ENCODE results near the gene ACAT1. TPM values are rescaled to one million over a fixed set of nuclear protein-coding genes. Genes with fewer than 3 reads are reported as not detected.
"Not testable (repeated sequence)": the region's sequence is repeated elsewhere in the genome, so short reads cannot be mapped to it uniquely, and the experiment has no call there.

The ACAT1 gene
- total and polyA plus RNA-seq, 4 donors: 47.6 to 88.0 (median 52.7) TPM

DNA sequence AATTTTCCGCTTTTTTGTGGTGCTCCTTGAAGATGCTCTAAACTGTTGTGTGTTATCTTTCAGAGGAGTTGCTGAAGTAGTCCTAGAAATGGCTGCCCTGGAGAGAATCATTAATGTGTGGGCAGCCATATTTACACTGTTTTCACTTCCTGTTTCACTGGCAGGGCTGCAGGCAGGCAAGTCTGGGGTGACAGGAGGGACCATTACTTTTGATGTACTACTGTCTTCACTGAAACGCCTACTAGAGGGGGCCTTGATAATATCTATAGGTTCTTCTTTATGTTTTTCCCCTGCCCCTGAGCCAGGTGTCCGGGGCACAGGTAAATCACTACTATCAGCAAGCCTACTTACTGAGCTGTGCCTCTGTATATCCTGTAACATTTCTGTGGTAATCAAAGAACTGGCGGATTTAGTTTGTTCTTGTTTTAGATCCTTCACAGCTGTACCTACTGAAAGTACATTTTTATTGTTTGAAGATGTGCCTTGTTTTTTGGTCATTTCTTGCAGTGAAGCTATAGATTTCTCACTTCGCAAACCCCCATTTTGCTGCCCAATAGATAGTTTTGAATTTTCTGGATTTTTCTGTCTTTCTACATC lies 39.7 kb downstream of the ACAT1 start:
- Histone ChIP-seq H3K9me3 (ENCODE audit: control insufficient read depth in 4 of 4, insufficient read depth in 3 of 4, low read length in 3 of 4) (no peaks in the 10 kb centered on the region), H3K4me3 (no peak overlapping the region), H3K9ac (ENCODE audit: insufficient read depth in 1 of 2, low read length in 2 of 2) (no peak overlapping the region), H3K4me1 (ENCODE audit: control insufficient read depth in 5 of 5, insufficient read depth in 5 of 5, low read length in 5 of 5) (peaks cover 0 to 5% (median 0%) of the 10 kb centered on the region in 5 donors), H3K27me3 (ENCODE audit: control insufficient read depth in 3 of 3, insufficient read depth in 3 of 3, low read length in 2 of 3) (no peaks in the 10 kb centered on the region), H3K27ac (ENCODE audit: low read depth in 1 of 2, low read length in 1 of 2) (no peak overlapping the region), H3K36me3 (ENCODE audit: control insufficient read depth in 4 of 4, insufficient read depth in 4 of 4, low read length in 4 of 4) (peaks cover 10 to 42% (median 27%) of the 10 kb centered on the region in 4 donors)
- TF ChIP-seq, protein P1, sequence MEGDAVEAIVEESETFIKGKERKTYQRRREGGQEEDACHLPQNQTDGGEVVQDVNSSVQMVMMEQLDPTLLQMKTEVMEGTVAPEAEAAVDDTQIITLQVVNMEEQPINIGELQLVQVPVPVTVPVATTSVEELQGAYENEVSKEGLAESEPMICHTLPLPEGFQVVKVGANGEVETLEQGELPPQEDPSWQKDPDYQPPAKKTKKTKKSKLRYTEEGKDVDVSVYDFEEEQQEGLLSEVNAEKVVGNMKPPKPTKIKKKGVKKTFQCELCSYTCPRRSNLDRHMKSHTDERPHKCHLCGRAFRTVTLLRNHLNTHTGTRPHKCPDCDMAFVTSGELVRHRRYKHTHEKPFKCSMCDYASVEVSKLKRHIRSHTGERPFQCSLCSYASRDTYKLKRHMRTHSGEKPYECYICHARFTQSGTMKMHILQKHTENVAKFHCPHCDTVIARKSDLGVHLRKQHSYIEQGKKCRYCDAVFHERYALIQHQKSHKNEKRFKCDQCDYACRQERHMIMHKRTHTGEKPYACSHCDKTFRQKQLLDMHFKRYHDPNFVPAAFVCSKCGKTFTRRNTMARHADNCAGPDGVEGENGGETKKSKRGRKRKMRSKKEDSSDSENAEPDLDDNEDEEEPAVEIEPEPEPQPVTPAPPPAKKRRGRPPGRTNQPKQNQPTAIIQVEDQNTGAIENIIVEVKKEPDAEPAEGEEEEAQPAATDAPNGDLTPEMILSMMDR (IDR thresholded peaks at IDR 0.05; ENCODE audit: control extremely low read depth, extremely low read depth): no peak
- WGBS, 2 donors: 90 to 95% methylated on average over 5 of the region's 5 CpGs
- DNase-seq (no peak), ATAC-seq (ENCODE audit: insufficient read depth, low FRiP score) (no peak)

DNA sequence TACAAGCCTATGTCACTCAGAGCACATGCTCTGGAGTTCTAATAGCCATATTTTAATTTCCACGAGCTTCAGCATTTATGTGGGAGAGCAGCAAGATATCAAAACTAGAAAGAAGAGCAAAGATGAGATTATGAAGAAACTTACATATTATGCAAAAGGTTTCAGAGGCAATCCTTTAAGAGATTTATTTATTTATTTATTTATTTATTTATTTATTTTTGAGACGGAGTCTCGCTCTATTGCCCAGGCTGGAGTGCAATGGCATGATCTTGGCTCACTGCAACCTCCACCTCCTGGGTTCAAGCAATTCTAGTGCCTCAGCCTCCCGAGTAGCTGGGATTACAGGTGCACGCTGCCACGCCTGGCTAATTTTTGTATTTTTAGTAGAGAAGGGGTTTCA lies 41.5 kb downstream of the ACAT1 start:
- not testable (repeated sequence) for ATAC-seq (ENCODE audit: insufficient read depth, low FRiP score); H3K9me3 ChIP-seq (ENCODE audit: control insufficient read depth in 4 of 4, insufficient read depth in 3 of 4, low read length in 3 of 4); H3K4me3 ChIP-seq; H3K27me3 ChIP-seq (ENCODE audit: control insufficient read depth in 3 of 3, insufficient read depth in 3 of 3, low read length in 2 of 3); H3K27ac ChIP-seq (ENCODE audit: low read depth in 1 of 2, low read length in 1 of 2); H3K4me1 ChIP-seq (ENCODE audit: control insufficient read depth in 5 of 5, insufficient read depth in 5 of 5, low read length in 5 of 5); H3K9ac ChIP-seq (ENCODE audit: insufficient read depth in 1 of 2, low read length in 2 of 2); DNase-seq
- 89 to 98% methylated on average over 6 of the region's 6 CpGs for WGBS, 2 donors
- peaks cover 10 to 45% (median 30%) of the 10 kb centered on the region in 4 donors for H3K36me3 ChIP-seq (ENCODE audit: control insufficient read depth in 4 of 4, insufficient read depth in 4 of 4, low read length in 4 of 4)

DNA sequence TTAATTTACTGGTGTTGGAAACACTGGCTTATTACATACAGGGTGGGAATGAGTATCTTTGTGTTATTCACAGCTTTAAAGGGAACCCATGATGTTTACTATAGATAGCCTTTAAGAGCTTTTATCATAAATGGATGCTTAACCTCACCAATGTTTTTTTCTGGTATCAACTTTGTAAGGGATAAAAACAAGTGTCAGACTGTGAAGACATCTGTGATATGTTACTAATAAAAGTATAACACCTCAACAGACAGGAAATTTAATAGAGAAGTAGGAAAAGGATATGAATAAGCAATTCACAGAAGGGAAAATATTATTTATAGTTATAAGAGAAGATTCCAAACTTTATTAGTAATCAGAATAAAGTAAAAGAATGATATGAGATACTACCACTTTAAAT lies 46.3 kb downstream of the ACAT1 start:
- Histone ChIP-seq H3K27me3 (ENCODE audit: control insufficient read depth in 3 of 3, insufficient read depth in 3 of 3, low read length in 2 of 3) (no peaks in the 10 kb centered on the region), H3K9me3 (ENCODE audit: control insufficient read depth in 4 of 4, insufficient read depth in 3 of 4, low read length in 3 of 4) (no peaks in the 10 kb centered on the region), H3K27ac (ENCODE audit: low read depth in 1 of 2, low read length in 1 of 2) (no peak overlapping the region), H3K4me1 (ENCODE audit: control insufficient read depth in 5 of 5, insufficient read depth in 5 of 5, low read length in 5 of 5) (no peaks in the 10 kb centered on the region), H3K4me3 (no peak overlapping the region), H3K36me3 (ENCODE audit: control insufficient read depth in 4 of 4, insufficient read depth in 4 of 4, low read length in 4 of 4) (peaks cover 14 to 35% (median 23%) of the 10 kb centered on the region in 4 donors), H3K9ac (ENCODE audit: insufficient read depth in 1 of 2, low read length in 2 of 2) (no peak overlapping the region)
- TF ChIP-seq, protein P1 (IDR thresholded peaks at IDR 0.05; ENCODE audit: control extremely low read depth, extremely low read depth): no peak
- no peak for ATAC-seq (ENCODE audit: insufficient read depth, low FRiP score)
- DNase-seq: no peak

DNA sequence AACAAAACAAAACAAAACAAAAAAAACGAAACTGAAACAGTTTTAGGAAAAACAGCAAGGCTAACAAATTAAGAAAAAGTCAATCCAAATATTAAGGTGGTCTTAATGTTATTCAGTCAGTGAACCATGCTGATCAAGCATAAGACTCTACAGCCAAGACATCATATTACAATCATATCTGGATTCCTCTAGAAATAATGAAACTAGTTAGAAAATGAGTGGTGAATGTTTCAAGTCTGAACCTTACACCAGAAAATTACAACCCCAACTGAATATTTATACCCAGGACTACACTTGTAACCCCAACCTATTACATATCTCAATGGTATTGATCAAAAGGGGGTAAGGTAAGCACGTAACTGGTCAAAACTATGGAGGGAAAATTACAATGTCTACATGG lies 48.8 kb downstream of the ACAT1 start:
- Histone ChIP-seq H3K27ac (ENCODE audit: low read depth in 1 of 2, low read length in 1 of 2) (no peak overlapping the region), H3K4me1 (ENCODE audit: control insufficient read depth in 5 of 5, insufficient read depth in 5 of 5, low read length in 5 of 5) (no peaks in the 10 kb centered on the region), H3K36me3 (ENCODE audit: control insufficient read depth in 4 of 4, insufficient read depth in 4 of 4, low read length in 4 of 4) (peaks cover 13 to 32% (median 21%) of the 10 kb centered on the region in 4 donors), H3K4me3 (no peak overlapping the region), H3K27me3 (ENCODE audit: control insufficient read depth in 3 of 3, insufficient read depth in 3 of 3, low read length in 2 of 3) (no peaks in the 10 kb centered on the region), H3K9ac (ENCODE audit: insufficient read depth in 1 of 2, low read length in 2 of 2) (no peak overlapping the region), H3K9me3 (ENCODE audit: control insufficient read depth in 4 of 4, insufficient read depth in 3 of 4, low read length in 3 of 4) (no peaks in the 10 kb centered on the region)
- TF ChIP-seq, protein P1 (IDR thresholded peaks at IDR 0.05; ENCODE audit: control extremely low read depth, extremely low read depth): no peak
- 70 to 87% methylated on average over 2 of the region's 2 CpGs for WGBS, 2 donors
- ATAC-seq (ENCODE audit: insufficient read depth, low FRiP score) (no peak), DNase-seq (no peak)
